SH-SY5Y (cell line): ENCODE results near the gene KRTAP5-9.

Experiments
- GATA2 ChIP-seq: IDR thresholded peaks from 2 replicates; pipeline ENCODE4 v1.6.1; 2011; ENCODE audit warnings: mild to moderate bottlenecking, low read depth, low read length
- GATA3 ChIP-seq: IDR thresholded peaks from 2 replicates; pipeline ENCODE4 v1.6.1; 2011; ENCODE audit warnings: low read depth, mild to moderate bottlenecking, low read length, moderate library complexity

DNA sequence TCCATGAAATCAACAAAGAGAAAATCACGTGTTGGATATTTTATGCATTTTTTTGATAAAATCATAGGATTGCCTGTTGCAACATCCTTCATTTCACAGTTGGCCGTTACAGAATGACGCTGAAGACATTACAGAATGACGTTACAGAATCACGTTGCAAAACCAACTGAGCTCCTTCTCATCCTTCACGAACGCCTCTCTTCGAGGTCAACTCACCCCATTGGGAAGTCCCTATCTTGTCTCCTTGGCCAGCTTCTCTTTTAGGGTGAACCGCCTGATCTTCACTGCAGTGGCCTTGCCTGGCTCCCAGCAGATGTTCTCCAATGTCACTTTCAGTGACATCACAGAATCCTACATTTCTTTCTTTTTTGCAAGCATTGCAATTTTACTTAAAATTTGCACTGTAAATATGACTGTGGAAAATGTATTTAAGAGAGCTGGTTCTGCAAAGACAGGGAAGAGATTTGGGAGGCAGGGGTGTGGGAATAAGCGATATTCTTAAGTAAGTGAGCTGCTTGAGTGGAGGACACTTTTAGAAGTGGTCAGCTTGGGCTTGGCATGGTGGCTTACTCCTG lies 16.1 kb upstream of the KRTAP5-9 start:
- no peak for TF ChIP-seq GATA2
- TF ChIP-seq GATA3 = no peak
